ENCODE data around the gene PFDN6. TPM values are rescaled to one million over a fixed set of nuclear protein-coding genes. Genes with fewer than 3 reads are reported as not detected.

Gene PFDN6
- total and polyA plus RNA-seq, 9 of the 15 experiments (the other 6 are each of a cell fraction or from before 2014, with no cell fraction given), result 6.8 to 475 (median 216) TPM

DNA sequence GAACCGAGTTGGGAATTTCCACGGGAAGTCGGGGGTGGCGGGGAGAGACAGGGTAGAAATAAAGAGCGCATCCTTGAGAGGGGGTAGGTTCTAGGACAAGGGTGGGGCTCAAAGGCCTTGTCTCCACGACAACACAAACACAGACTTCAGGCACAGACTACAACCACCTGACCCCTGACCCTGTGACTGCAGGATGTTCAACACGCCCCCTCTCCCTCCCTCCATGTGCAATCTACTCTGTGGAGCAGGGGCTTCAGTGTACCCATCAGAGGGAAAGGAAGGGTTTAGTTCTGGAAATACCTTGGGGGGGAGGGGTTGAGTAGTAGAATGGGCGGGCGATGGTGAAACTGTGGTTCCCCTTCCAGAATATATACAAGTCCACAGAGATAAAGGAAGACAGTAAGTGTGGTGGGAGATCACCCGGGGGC, 25.1 kb downstream of the PFDN6 start (continued):
- TF ChIP-seq TFAM (CRISPR knock-in tag; conservative IDR thresholded peaks at IDR 0.05), result no peak
- TF ChIP-seq JUND (IDR thresholded peaks at IDR 0.05; ENCODE audit: borderline replicate concordance, low read depth, low read length), result 0 out of 2 replicates have a peak, but pooled peaks have one; percentile 13
- TF ChIP-seq JUND (tag; IDR thresholded peaks at IDR 0.05; ENCODE audit: borderline replicate concordance, low read depth, low read length), result 0 out of 3 replicates have a peak, but pooled peaks have one; percentile 25
- TF ChIP-seq SAP30 (IDR thresholded peaks at IDR 0.05; ENCODE audit: borderline replicate concordance, insufficient read depth, low read depth, low read length, poor library complexity, severe bottlenecking), result peak; percentile 74
- TF ChIP-seq, protein P1, sequence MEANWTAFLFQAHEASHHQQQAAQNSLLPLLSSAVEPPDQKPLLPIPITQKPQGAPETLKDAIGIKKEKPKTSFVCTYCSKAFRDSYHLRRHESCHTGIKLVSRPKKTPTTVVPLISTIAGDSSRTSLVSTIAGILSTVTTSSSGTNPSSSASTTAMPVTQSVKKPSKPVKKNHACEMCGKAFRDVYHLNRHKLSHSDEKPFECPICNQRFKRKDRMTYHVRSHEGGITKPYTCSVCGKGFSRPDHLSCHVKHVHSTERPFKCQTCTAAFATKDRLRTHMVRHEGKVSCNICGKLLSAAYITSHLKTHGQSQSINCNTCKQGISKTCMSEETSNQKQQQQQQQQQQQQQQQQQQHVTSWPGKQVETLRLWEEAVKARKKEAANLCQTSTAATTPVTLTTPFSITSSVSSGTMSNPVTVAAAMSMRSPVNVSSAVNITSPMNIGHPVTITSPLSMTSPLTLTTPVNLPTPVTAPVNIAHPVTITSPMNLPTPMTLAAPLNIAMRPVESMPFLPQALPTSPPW (CRISPR knock-in tag; IDR thresholded peaks at IDR 0.05), result peak; percentile 68
- TF ChIP-seq KHSRP (IDR thresholded peaks at IDR 0.05), result no peak
- peak; percentile 24; the same call in 1 of the 2 replicates for TF ChIP-seq NCOR1 (IDR thresholded peaks at IDR 0.05)
- TF ChIP-seq ZNF785 (CRISPR knock-in tag; IDR thresholded peaks at IDR 0.05), result no peak
- TF ChIP-seq, protein P2, sequence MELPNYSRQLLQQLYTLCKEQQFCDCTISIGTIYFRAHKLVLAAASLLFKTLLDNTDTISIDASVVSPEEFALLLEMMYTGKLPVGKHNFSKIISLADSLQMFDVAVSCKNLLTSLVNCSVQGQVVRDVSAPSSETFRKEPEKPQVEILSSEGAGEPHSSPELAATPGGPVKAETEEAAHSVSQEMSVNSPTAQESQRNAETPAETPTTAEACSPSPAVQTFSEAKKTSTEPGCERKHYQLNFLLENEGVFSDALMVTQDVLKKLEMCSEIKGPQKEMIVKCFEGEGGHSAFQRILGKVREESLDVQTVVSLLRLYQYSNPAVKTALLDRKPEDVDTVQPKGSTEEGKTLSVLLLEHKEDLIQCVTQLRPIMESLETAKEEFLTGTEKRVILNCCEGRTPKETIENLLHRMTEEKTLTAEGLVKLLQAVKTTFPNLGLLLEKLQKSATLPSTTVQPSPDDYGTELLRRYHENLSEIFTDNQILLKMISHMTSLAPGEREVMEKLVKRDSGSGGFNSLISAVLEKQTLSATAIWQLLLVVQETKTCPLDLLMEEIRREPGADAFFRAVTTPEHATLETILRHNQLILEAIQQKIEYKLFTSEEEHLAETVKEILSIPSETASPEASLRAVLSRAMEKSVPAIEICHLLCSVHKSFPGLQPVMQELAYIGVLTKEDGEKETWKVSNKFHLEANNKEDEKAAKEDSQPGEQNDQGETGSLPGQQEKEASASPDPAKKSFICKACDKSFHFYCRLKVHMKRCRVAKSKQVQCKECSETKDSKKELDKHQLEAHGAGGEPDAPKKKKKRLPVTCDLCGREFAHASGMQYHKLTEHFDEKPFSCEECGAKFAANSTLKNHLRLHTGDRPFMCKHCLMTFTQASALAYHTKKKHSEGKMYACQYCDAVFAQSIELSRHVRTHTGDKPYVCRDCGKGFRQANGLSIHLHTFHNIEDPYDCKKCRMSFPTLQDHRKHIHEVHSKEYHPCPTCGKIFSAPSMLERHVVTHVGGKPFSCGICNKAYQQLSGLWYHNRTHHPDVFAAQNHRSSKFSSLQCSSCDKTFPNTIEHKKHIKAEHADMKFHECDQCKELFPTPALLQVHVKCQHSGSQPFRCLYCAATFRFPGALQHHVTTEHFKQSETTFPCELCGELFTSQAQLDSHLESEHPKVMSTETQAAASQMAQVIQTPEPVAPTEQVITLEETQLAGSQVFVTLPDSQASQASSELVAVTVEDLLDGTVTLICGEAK (IDR thresholded peaks at IDR 0.05), result no peak
- TF ChIP-seq, protein P2 (CRISPR knock-in tag; IDR thresholded peaks at IDR 0.05), result peak; percentile 52; the same call in 1 of the 2 replicates
- TF ChIP-seq, protein P3, sequence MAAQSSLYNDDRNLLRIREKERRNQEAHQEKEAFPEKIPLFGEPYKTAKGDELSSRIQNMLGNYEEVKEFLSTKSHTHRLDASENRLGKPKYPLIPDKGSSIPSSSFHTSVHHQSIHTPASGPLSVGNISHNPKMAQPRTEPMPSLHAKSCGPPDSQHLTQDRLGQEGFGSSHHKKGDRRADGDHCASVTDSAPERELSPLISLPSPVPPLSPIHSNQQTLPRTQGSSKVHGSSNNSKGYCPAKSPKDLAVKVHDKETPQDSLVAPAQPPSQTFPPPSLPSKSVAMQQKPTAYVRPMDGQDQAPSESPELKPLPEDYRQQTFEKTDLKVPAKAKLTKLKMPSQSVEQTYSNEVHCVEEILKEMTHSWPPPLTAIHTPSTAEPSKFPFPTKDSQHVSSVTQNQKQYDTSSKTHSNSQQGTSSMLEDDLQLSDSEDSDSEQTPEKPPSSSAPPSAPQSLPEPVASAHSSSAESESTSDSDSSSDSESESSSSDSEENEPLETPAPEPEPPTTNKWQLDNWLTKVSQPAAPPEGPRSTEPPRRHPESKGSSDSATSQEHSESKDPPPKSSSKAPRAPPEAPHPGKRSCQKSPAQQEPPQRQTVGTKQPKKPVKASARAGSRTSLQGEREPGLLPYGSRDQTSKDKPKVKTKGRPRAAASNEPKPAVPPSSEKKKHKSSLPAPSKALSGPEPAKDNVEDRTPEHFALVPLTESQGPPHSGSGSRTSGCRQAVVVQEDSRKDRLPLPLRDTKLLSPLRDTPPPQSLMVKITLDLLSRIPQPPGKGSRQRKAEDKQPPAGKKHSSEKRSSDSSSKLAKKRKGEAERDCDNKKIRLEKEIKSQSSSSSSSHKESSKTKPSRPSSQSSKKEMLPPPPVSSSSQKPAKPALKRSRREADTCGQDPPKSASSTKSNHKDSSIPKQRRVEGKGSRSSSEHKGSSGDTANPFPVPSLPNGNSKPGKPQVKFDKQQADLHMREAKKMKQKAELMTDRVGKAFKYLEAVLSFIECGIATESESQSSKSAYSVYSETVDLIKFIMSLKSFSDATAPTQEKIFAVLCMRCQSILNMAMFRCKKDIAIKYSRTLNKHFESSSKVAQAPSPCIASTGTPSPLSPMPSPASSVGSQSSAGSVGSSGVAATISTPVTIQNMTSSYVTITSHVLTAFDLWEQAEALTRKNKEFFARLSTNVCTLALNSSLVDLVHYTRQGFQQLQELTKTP (IDR thresholded peaks at IDR 0.05; ENCODE audit: low read depth in 1 of 2, partially characterized antibody in 2 of 2), result peak in 1 of 2 experiments; percentile 24
- peak; percentile 90 for TF ChIP-seq MXI1 (IDR thresholded peaks at IDR 0.05; ENCODE audit: low read depth, low read length)
- 0 out of 4 replicates have a peak, but pooled peaks of 1 of the 2 experiments have one; percentile 11 for TF ChIP-seq KDM1A (IDR thresholded peaks at IDR 0.05)
- no peak for TF ChIP-seq PTTG1 (tag; IDR thresholded peaks at IDR 0.05; ENCODE audit: low read depth)

All from K562 (cell line).